Measurements from ENCODE around the gene TCOF1. TPM values are rescaled to one million over a fixed set of nuclear protein-coding genes. Genes with fewer than 3 reads are reported as not detected.
"Not testable (repeated sequence)": the region's sequence is repeated elsewhere in the genome, so short reads cannot be mapped to it uniquely, and the experiment has no call there.

The TCOF1 gene
- total and polyA plus RNA-seq, 4 experiments from 2014 or later, result 0.21 to 59.9 (median 42.3) TPM

- peak overlapping the region; percentile 99 to 100 (median 99) for H3K27ac Mint-ChIP-seq
- Histone ChIP-seq H3K9me3 (ENCODE audit: control insufficient read depth in 1 of 2, low read length in 2 of 2) (no peaks in the 10 kb centered on the region), H3K36me3 (ENCODE audit: insufficient read depth, low read length) (peaks cover 20% of the 10 kb centered on the region), H3K27me3 (ENCODE audit: insufficient read depth, low read length) (no peaks in the 10 kb centered on the region), H3K27ac (ENCODE audit: low read depth, low read length) (peak overlapping the region; percentile 98), H3K4me3 (ENCODE audit: low read length in 2 of 2) (peak overlapping the region; percentile 57 to 78), H3K4me1 (ENCODE audit: insufficient read depth, low read length) (peaks cover 50% of the 10 kb centered on the region)
- peaks cover 4 to 28% of the 10 kb centered on the region in 2 donors for H3K36me3 Mint-ChIP-seq
- peaks cover 0 to 2% (median 0%) of the 10 kb centered on the region in 8 donors for H3K9me3 Mint-ChIP-seq
- ChIA-PET CTCF (ENCODE audit: partially characterized antibody) (interaction anchor here (0.7 to 6.3 kb wide), 8 partner anchors 12 to 1028 kb away, joined by 3 to 48 read pairs (median 5); partner anchors contain the start of gene RPS14), POLR2A (ENCODE audit: partially characterized antibody) (interaction anchor here (0.8 to 6.1 kb wide), 9 partner anchors 12 to 1053 kb away, joined by 3 to 86 read pairs (median 6); partner anchors contain the start of genes PCYOX1L, RBM22, RPS14 and TCOF1)
- DNase-seq, result peak; percentile 64 to 81 (median 67)
- intact Hi-C loops (cut with micrococcal nuclease), result loop anchor here (5.0 kb wide), 1 partner anchor 747 kb away; the partner anchor contains the start of gene ANXA6
- H3K4me1 Mint-ChIP-seq, result peaks cover 26 to 57% (median 38%) of the 10 kb centered on the region in 4 donors
- no peaks in the 10 kb centered on the region for H3K27me3 Mint-ChIP-seq
- H3K4me3 Mint-ChIP-seq, result peak overlapping the region; percentile 97 to 100 (median 99)
These were observed 53.2 kb downstream of the TCOF1 start for GRCh38 chr5:150410524-150411244.

- H3K9me3 Mint-ChIP-seq, result peaks cover 0 to 2% (median 0%) of the 10 kb centered on the region in 8 donors
- peaks cover 13% of the 10 kb centered on the region for H3K36me3 ChIP-seq (ENCODE audit: insufficient read depth, low read length)
- ChIA-PET POLR2A (ENCODE audit: partially characterized antibody) (interaction anchor here (0.8 to 6.1 kb wide), 8 partner anchors 12 to 289 kb away, joined by 3 to 86 read pairs (median 8); partner anchors contain the start of genes RBM22, RPS14 and TCOF1), CTCF (ENCODE audit: partially characterized antibody) (interaction anchor here (0.7 to 6.3 kb wide), 6 partner anchors 13 to 1029 kb away, joined by 3 to 48 read pairs (median 16); partner anchors contain the start of gene RPS14)
- H3K36me3 Mint-ChIP-seq, result peaks cover 0 to 22% of the 10 kb centered on the region in 2 donors
- H3K4me3 Mint-ChIP-seq, result peak overlapping the region; percentile 97 to 100 (median 99)
- peak; percentile 60 to 84 (median 68) for DNase-seq
- peaks cover 26 to 52% (median 38%) of the 10 kb centered on the region in 4 donors for H3K4me1 Mint-ChIP-seq
- peak overlapping the region; percentile 99 to 100 (median 99) for H3K27ac Mint-ChIP-seq
- H3K27me3 Mint-ChIP-seq, result no peaks in the 10 kb centered on the region
- intact Hi-C loops (cut with micrococcal nuclease), result loop anchor here (5.0 kb wide), 1 partner anchor 746 kb away; the partner anchor contains the start of gene ANXA6
- H3K27ac ChIP-seq (ENCODE audit: low read depth, low read length), result peak overlapping the region; percentile 98
- no peaks in the 10 kb centered on the region for H3K27me3 ChIP-seq (ENCODE audit: insufficient read depth, low read length)
- no peaks in the 10 kb centered on the region for H3K9me3 ChIP-seq (ENCODE audit: control insufficient read depth in 1 of 2, low read length in 2 of 2)
- peaks cover 50% of the 10 kb centered on the region for H3K4me1 ChIP-seq (ENCODE audit: insufficient read depth, low read length)
- H3K4me3 ChIP-seq (ENCODE audit: low read length in 2 of 2), result peak overlapping the region; percentile 57 to 78
These were observed 53.9 kb downstream of the TCOF1 start for GRCh38 chr5:150411245-150411979.

DNA sequence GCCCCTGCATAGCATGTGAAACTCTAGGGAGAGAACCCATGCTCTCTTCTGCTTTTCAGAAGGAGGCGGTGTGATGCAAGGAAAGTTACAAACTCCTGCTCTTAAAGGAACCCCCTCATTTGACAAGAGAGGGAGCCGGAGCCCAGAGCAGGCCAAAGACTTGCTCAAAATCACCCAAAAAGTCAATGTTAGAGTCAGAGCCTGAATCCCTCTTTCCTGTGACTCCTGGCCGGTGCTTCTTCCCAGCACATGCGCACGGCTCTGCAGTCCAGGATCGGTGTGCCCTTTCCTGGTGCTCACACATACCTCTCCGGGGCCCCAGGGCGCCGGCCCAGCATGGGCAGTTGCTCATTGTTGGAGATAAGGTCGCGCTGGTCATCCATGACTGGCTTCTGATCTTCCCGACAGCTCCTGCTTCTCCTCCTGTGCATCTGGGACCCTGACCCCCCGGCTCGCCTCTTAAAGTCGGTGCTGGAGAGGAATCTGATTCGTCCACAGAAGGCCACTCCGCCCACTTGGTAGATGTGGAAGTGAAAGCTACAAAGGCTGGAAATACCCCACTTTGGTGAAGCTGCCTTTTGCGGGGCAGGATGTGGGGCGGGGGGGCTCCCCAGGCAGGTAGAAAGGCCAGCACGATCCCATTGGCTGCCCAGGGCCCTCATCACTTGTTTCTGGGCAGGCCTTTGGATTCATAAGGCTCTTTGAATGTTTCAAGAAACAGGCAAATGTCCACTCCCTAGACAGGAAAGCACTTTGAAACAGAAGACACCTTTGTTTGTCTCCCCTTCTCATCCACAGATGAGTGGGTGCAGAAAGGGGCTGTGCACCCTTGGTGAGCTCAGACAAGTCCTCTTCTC lies 55.0 kb downstream of the TCOF1 start, which contains the start of gene CD74:
CD74 (minus strand) TSS at position 592 of the 857 bp plus-strand sequence; CDS start at position 431, 161 bp downstream.
- peak within 1 kb of the TSS; percentile 78 to 91 for H3K4me3 ChIP-seq (ENCODE audit: low read length in 2 of 2)
- no peaks in the 10 kb centered on the region for H3K9me3 ChIP-seq (ENCODE audit: control insufficient read depth in 1 of 2, low read length in 2 of 2)
- DNase-seq, result peak; percentile 92 to 98 (median 94)
- H3K4me3 Mint-ChIP-seq, result peak within 1 kb of the TSS; percentile 97 to 100 (median 99)
- H3K4me1 ChIP-seq (ENCODE audit: insufficient read depth, low read length), result peaks cover 50% of the 10 kb centered on the region
- H3K4me1 Mint-ChIP-seq, result peaks cover 26 to 50% (median 37%) of the 10 kb centered on the region in 4 donors
- peaks cover 0 to 17% of the 10 kb centered on the region in 2 donors for H3K36me3 Mint-ChIP-seq
- no peaks in the 10 kb centered on the region for H3K27me3 Mint-ChIP-seq
- peaks cover 0 to 2% (median 0%) of the 10 kb centered on the region in 8 donors for H3K9me3 Mint-ChIP-seq
- intact Hi-C loops (cut with micrococcal nuclease), result loop anchor here (1.0 to 5.0 kb wide), 5 partner anchors 24 to 745 kb away; partner anchors contain the start of genes ANXA6, RBM22, RPS14 and TCOF1
- ChIA-PET POLR2A (ENCODE audit: partially characterized antibody) (interaction anchor here (0.6 to 6.1 kb wide), 15 partner anchors 10 to 668 kb away, joined by 3 to 86 read pairs (median 4); partner anchors contain the start of genes DCTN4, RBM22, RPS14 and TNIP1), CTCF (ENCODE audit: partially characterized antibody) (interaction anchor here (1.0 to 6.3 kb wide), 7 partner anchors 14 to 288 kb away, joined by 3 to 48 read pairs (median 7); partner anchors contain the start of gene RPS14)
- peaks cover 9% of the 10 kb centered on the region for H3K36me3 ChIP-seq (ENCODE audit: insufficient read depth, low read length)
- H3K27me3 ChIP-seq (ENCODE audit: insufficient read depth, low read length), result no peaks in the 10 kb centered on the region
- peak within 1 kb of the TSS; percentile 99 to 100 (median 99) for H3K27ac Mint-ChIP-seq
- peak within 1 kb of the TSS; percentile 98 for H3K27ac ChIP-seq (ENCODE audit: low read depth, low read length)

DNA sequence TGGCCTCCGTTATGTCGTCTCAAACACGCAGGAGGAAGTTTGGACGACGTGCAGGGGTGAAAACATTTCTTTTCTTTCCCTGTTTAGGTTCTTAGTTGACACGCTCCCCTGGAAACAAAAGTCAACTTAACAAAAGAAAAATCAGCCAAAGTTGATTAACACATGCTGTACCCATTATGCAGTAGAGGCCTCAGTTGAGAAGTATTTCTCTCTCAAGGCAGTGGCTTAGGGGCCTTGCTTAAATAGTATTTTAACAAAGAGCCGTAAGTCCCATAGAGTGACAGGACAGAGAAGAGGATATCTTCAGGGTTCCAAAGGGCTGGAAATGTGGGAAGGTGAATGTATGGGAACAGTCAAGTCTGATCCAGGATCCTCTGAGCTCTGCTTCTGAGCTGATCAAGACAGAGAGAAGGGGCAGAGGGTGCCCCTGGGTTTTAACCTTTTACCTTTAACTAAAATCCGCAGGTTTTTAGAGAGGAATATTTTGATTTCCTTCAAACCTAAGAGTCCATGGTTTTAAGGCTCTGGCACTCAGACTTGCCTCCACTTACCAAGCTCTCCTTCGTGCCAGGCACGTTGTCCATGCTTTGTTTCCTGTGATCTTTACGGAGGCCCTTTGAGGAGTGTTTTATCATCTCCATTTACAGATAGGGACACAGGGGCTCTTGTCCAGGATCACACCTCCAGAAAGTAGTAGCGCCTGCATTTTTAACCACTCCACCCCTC lies 55.8 kb downstream of the TCOF1 start:
- POLR2A ChIA-PET (ENCODE audit: partially characterized antibody), result interaction anchor here (0.6 to 6.1 kb wide), 15 partner anchors 8 to 668 kb away, joined by 3 to 86 read pairs (median 4); partner anchors contain the start of genes DCTN4, RBM22, RPS14 and TNIP1
- Mint-ChIP-seq H3K4me3 (peak overlapping the region; percentile 97 to 100 (median 99)), H3K36me3 (peaks cover 0 to 14% of the 10 kb centered on the region in 2 donors), H3K27me3 (no peaks in the 10 kb centered on the region), H3K9me3 (peaks cover 0 to 2% (median 0%) of the 10 kb centered on the region in 8 donors), H3K27ac (peak overlapping the region; percentile 99 to 100 (median 99)), H3K4me1 (peaks cover 26 to 45% (median 35%) of the 10 kb centered on the region in 4 donors)
- Histone ChIP-seq H3K9me3 (ENCODE audit: control insufficient read depth in 1 of 2, low read length in 2 of 2) (no peaks in the 10 kb centered on the region), H3K27me3 (ENCODE audit: insufficient read depth, low read length) (no peaks in the 10 kb centered on the region), H3K27ac (ENCODE audit: low read depth, low read length) (peak overlapping the region; percentile 98), H3K36me3 (ENCODE audit: insufficient read depth, low read length) (peaks cover 5% of the 10 kb centered on the region), H3K4me3 (ENCODE audit: low read length in 2 of 2) (peak overlapping the region in 1 of 2 donors; percentile 78), H3K4me1 (ENCODE audit: insufficient read depth, low read length) (peaks cover 46% of the 10 kb centered on the region)
- intact Hi-C loops (cut with micrococcal nuclease), result loop anchor here (5.0 kb wide), 1 partner anchor 744 kb away; the partner anchor contains the start of gene ANXA6
- no peak for DNase-seq
- CTCF ChIA-PET (ENCODE audit: partially characterized antibody), result interaction anchor here (1.0 to 6.3 kb wide), 6 partner anchors 15 to 287 kb away, joined by 3 to 48 read pairs (median 16); partner anchors contain the start of gene RPS14

DNA sequence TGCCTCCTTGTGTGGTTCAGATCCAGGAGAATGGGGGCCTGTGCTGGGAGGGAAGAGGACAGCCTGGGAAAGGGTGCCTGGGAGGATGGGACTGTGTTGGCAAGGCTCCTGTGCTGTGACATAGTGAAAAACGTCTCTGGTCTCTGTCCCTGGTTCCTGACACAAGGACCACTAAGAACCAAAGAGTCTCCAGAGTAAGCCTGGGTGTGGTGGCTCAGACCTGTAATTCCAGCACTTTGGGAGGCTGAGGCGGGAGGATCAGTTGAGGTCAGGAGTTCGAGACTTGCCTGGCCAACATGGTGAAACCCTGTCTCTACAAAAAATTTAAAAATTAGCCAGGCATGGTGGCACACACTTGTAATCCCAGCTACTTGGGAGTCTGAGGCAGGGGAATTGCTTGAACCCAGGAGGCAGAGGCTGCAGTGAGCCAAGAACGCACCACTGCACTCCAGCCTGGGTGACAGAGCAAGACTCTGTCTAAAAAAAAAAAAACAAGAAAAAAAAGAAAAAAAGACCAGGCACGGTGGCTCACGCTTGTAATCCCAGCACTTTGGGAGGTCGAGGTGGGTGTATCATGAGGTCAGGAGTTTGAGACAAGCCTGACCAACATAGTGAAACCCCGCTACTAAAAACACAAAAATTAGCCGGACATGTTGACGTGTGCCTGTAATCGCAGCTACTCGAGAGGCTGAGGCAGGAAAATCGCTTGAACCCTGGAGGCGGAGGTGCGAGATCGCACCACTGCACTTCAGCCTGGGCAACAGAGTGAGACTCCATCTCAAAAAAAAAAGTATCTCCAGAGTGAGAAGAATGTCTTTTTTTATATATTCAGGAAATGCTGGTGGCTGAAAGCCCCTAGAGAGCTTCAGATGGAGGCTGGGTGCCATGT lies 56.6 kb downstream of the TCOF1 start:
- H3K4me3 ChIP-seq (ENCODE audit: low read length in 2 of 2); H3K9me3 Mint-ChIP-seq; DNase-seq; H3K9me3 ChIP-seq (ENCODE audit: control insufficient read depth in 1 of 2, low read length in 2 of 2); H3K27me3 Mint-ChIP-seq; H3K27me3 ChIP-seq (ENCODE audit: insufficient read depth, low read length); H3K36me3 ChIP-seq (ENCODE audit: insufficient read depth, low read length): not testable (repeated sequence)
- POLR2A ChIA-PET (ENCODE audit: partially characterized antibody), result interaction anchor here (0.6 to 6.1 kb wide), 3 partner anchors 7 to 36 kb away, joined by 5 to 86 read pairs (median 44); partner anchors contain the start of gene RPS14
- H3K4me1 Mint-ChIP-seq, result peaks cover 26 to 41% (median 33%) of the 10 kb centered on the region in 4 donors
- peak overlapping the region; percentile 99 to 100 (median 99) for H3K27ac Mint-ChIP-seq
- Histone ChIP-seq H3K27ac (ENCODE audit: low read depth, low read length) (peak overlapping the region; percentile 98), H3K4me1 (ENCODE audit: insufficient read depth, low read length) (peaks cover 40% of the 10 kb centered on the region)
- H3K4me3 Mint-ChIP-seq, result peak overlapping the region in 4 of 8 donors; percentile 36 to 100 (median 56)
- intact Hi-C loops (cut with micrococcal nuclease), result loop anchor here (5.0 kb wide), 1 partner anchor 743 kb away; the partner anchor contains the start of gene ANXA6
- CTCF ChIA-PET (ENCODE audit: partially characterized antibody), result interaction anchor here (1.0 to 6.3 kb wide), 5 partner anchors 21 to 286 kb away, joined by 3 to 48 read pairs (median 7); partner anchors contain the start of gene RPS14
- H3K36me3 Mint-ChIP-seq, result peaks cover 0 to 10% of the 10 kb centered on the region in 2 donors

All from CD4-positive, alpha-beta memory T cell (primary cell).